Transverse colon (tissue), 4 donors: Measurements from ENCODE around the gene FHIP1B. TPM values are rescaled to one million over a fixed set of nuclear protein-coding genes. Genes with fewer than 3 reads are reported as not detected.

Experiments used
- DNase-seq: peaks from one replicate; pipeline ENCODE4 v3.0.0-alpha.2; 2019
- H3K27ac ChIP-seq, 4 donors: fragments of 200-600 bp; sonication (generic); 2 replicates each; pipeline ENCODE4 v1.5.1; 2016 to 2018; ENCODE audit warnings: inconsistent platforms in 4 of 4
- H3K27me3 ChIP-seq: fragments of 200-600 bp; sonication (generic); 2 replicates; pipeline ENCODE4 v1.5.1; 2017; ENCODE audit warnings: inconsistent platforms
- H3K36me3 ChIP-seq, 4 donors: fragments of 200-600 bp; sonication (generic); 2 replicates each; pipeline ENCODE4 v1.5.1; 2017 to 2019; ENCODE audit warnings: inconsistent platforms in 4 of 4
- H3K4me1 ChIP-seq, 4 donors: fragments of 200-600 bp; sonication (generic); 2 replicates each; pipeline ENCODE4 v1.5.1; 2017 to 2020; ENCODE audit warnings: inconsistent platforms in 4 of 4
- H3K4me3 ChIP-seq, 4 donors: fragments of 200-600 bp; sonication (generic); 1 replicate in 1 of 4; 2 replicates in 3 of 4; pipeline versions ENCODE4 v1.5.1 to v1.6.1; 2017 to 2019; ENCODE audit warnings: inconsistent platforms in 4 of 4
- H3K9me3 ChIP-seq, 2 donors: fragments of 200-600 bp; sonication (generic); 2 replicates each; pipeline ENCODE4 v1.5.1; 2017 to 2019; ENCODE audit warnings: inconsistent platforms in 2 of 2
- CTCF ChIP-seq, 5 experiments: fragments of 200-600 bp in 3 of 5; fragments of 450-650 bp in 2 of 5; sonication (generic) in 3 of 5; IDR thresholded peaks; 1 replicate in 2 of 5; 2 replicates in 3 of 5; pipeline ENCODE4 v1.5.1; 2016 to 2017; ENCODE audit warnings: antibody characterized with exemption in 5 of 5, inconsistent platforms in 3 of 5, mild to moderate bottlenecking in 2 of 5, moderate library complexity in 1 of 5
- EP300 ChIP-seq: sonication (generic); formaldehyde crosslinking; IDR thresholded peaks from one replicate; pipeline ENCODE4 v1.6.1; 2017; ENCODE audit warnings: antibody characterized with exemption, low read depth
- POLR2A ChIP-seq: fragments of 450-650 bp; IDR thresholded peaks from one replicate; pipeline ENCODE4 v1.6.1; 2016; ENCODE audit warnings: antibody characterized with exemption, mild to moderate bottlenecking, moderate library complexity
- POLR2AphosphoS5 ChIP-seq, 3 donors: sonication (generic); formaldehyde crosslinking; IDR thresholded peaks; one replicate each; pipeline ENCODE4 v1.6.1; 2016; ENCODE audit warnings: antibody characterized with exemption in 3 of 3
- WGBS, 2 donors: methylation state at CpG; one replicate each; pipeline ENCODE4 v1.1.5; 2018; ENCODE audit warnings: low coverage in 1 of 2; 5-methylcytosine and 5-hydroxymethylcytosine counted together
- in situ Hi-C, 4 donors: fragments of 200-750 bp; cut with MboI; loops; one replicate each; pipeline versions ENCODE4 v1.15.0 to v1.15.1; 2017; ENCODE audit warnings: low sequenced_read_pairs in 3 of 4, low pct_ligation_motif_present in 1 of 4, low pct_unique_long_range_greater_than_20kb in 1 of 4
- intact Hi-C: fragments of 100-400 bp; cut with DNase I; formaldehyde crosslinking; loops from one replicate; pipeline ENCODE4 v1.15.1; 2023; ENCODE audit warnings: low total_unique reads
- total RNA-seq, 4 donors: library from RNA; depleted of rRNA; stranded (reverse); fragments of >200 nt; gene quantifications; one replicate each; pipeline ENCODE4 v1.1.0, GENCODE V29; 2016

FHIP1B gene
- total RNA-seq, 4 donors from 2014 or later: 190 to 681 (median 228) TPM

GRCh38 chr11:6217722-6218121, 16.7 kb downstream of the FHIP1B start:
- H3K4me3 ChIP-seq: no peak overlapping the region
- H3K36me3 ChIP-seq: peaks cover 0 to 80% (median 39%) of the 10 kb centered on the region in 4 donors
- H3K9me3 ChIP-seq: no peaks in the 10 kb centered on the region
- H3K4me1 ChIP-seq: peaks cover 0 to 12% (median 2%) of the 10 kb centered on the region in 4 donors
- DNase-seq: no peak
- H3K27ac ChIP-seq: no peak overlapping the region
- in situ Hi-C loops (no loop called here), intact Hi-C loops (no loop called here)
- WGBS, 2 donors: 92 to 97% methylated on average over 6 to 19 of the region's 19 CpGs
- H3K27me3 ChIP-seq: no peaks in the 10 kb centered on the region
- TF ChIP-seq POLR2AphosphoS5 (IDR thresholded peaks at IDR 0.05) (no peak), POLR2A (no peak), CTCF (IDR thresholded peaks at IDR 0.05) (no peak), EP300 (no peak)

- H3K9me3 ChIP-seq: no peaks in the 10 kb centered on the region
- TF ChIP-seq CTCF (IDR thresholded peaks at IDR 0.05) (no peak), POLR2AphosphoS5 (IDR thresholded peaks at IDR 0.05) (no peak), POLR2A (no peak), EP300 (no peak)
- DNase-seq: no peak
- no peak overlapping the region for H3K27ac ChIP-seq
- H3K36me3 ChIP-seq: peaks cover 0 to 74% (median 36%) of the 10 kb centered on the region in 4 donors
- H3K4me1 ChIP-seq: peaks cover 0 to 12% (median 2%) of the 10 kb centered on the region in 4 donors
- in situ Hi-C loops: no loop called here
- intact Hi-C loops: no loop called here
- H3K4me3 ChIP-seq: no peak overlapping the region
- WGBS, 2 donors: 95 to 100% methylated on average over 4 of the region's 4 CpGs
- no peaks in the 10 kb centered on the region for H3K27me3 ChIP-seq
These were observed 17.9 kb downstream of the FHIP1B start for GRCh38 chr11:6216501-6216900.

- H3K36me3 ChIP-seq: peaks cover 0 to 82% (median 35%) of the 10 kb centered on the region in 4 donors
- no peak for DNase-seq
- TF ChIP-seq POLR2A (no peak), CTCF (IDR thresholded peaks at IDR 0.05) (no peak)
- no peaks in the 10 kb centered on the region for H3K27me3 ChIP-seq
- intact Hi-C loops: no loop called here
- H3K4me3 ChIP-seq: no peak overlapping the region
- in situ Hi-C loops: no loop called here
- WGBS, 2 donors: 96 to 100% methylated on average over 4 to 10 of the region's 10 CpGs
- peaks cover 0 to 3% (median 0%) of the 10 kb centered on the region in 4 donors for H3K4me1 ChIP-seq
- no peaks in the 10 kb centered on the region for H3K9me3 ChIP-seq
- no peak overlapping the region for H3K27ac ChIP-seq
These were observed 19.9 kb downstream of the FHIP1B start for GRCh38 chr11:6214530-6214929.

GRCh38 chr11:6210274-6210955, 24.0 kb downstream of the FHIP1B start:
- in situ Hi-C loops: no loop called here
- no peaks in the 10 kb centered on the region for H3K9me3 ChIP-seq
- no peaks in the 10 kb centered on the region for H3K4me1 ChIP-seq
- DNase-seq: no peak
- H3K27ac ChIP-seq: no peak overlapping the region
- H3K4me3 ChIP-seq: no peak overlapping the region
- WGBS, 2 donors: 99 to 100% methylated on average over 2 to 9 of the region's 9 CpGs
- intact Hi-C loops: no loop called here
- no peak for TF ChIP-seq EP300
- no peak for TF ChIP-seq CTCF (IDR thresholded peaks at IDR 0.05)
- TF ChIP-seq POLR2AphosphoS5 (IDR thresholded peaks at IDR 0.05): no peak
- H3K36me3 ChIP-seq: peaks cover 0 to 68% (median 19%) of the 10 kb centered on the region in 4 donors
- H3K27me3 ChIP-seq: no peaks in the 10 kb centered on the region
